Panc1 (cell line): ENCODE results near the gene CDH13. TPM values are rescaled to one million over a fixed set of nuclear protein-coding genes. Genes with fewer than 3 reads are reported as not detected.

Experiments
- ATAC-seq: fragments of 200-7000 bp; cut with Tn5 transposase; 2 replicates; pipeline ENCODE4 v1.9.1; 2020; ENCODE audit warnings: mild to moderate bottlenecking, moderate library complexity
- BruUV-seq: library from RNA; stranded (reverse); fragments of 400-500 nt; replicated peaks from 2 replicates; lab custom pipeline; 2021; lab: Mats Ljungman, UMichigan
- CTCF ChIA-PET: fragments of 300-600 bp; sonication (Branson Sonifier 250); formaldehyde crosslinking; loops from one replicate; lab custom pipeline; 2022; ENCODE audit warnings: antibody characterized with exemption; lab: Charles Lee
- POLR2A ChIA-PET: fragments of 300-600 bp; sonication (Branson Sonifier 250); formaldehyde crosslinking; loops from one replicate; lab custom pipeline; 2022; ENCODE audit warnings: antibody characterized with exemption; lab: Charles Lee
- DNase-seq: peaks from one replicate; pipeline ENCODE4 v3.0.0-alpha.2; 2010; ENCODE audit warnings: low read depth, low spot score
- H3K27ac ChIP-seq: 2 replicates; pipeline ENCODE4 v1.5.1; 2011; ENCODE audit warnings: mild to moderate bottlenecking, low read length, inconsistent platforms
- H3K27me3 ChIP-seq: fragments of 200-500 bp; sonication (Bioruptor generic); 2 replicates; pipeline ENCODE4 v1.6.0; 2014; ENCODE audit warnings: low read length, inconsistent platforms; ENCODE audit not compliant: control insufficient read depth, insufficient read depth
- H3K36me3 ChIP-seq: fragments of 200-500 bp; sonication (Bioruptor generic); 2 replicates; pipeline ENCODE4 v1.5.1; 2014; ENCODE audit warnings: inconsistent platforms, mild to moderate bottlenecking, low read length, moderate library complexity; ENCODE audit not compliant: control insufficient read depth, insufficient read depth
- H3K4me1 ChIP-seq: 2 replicates; pipeline ENCODE4 v1.5.1; 2011; ENCODE audit warnings: inconsistent platforms, mild to moderate bottlenecking, low read length, moderate library complexity; ENCODE audit not compliant: control insufficient read depth, insufficient read depth
- H3K4me3 ChIP-seq, 2 experiments: 2 replicates each; pipeline ENCODE4 v1.5.1; 2011 to 2012; ENCODE audit warnings: low read depth in 2 of 2, low read length in 2 of 2, mild to moderate bottlenecking in 2 of 2, inconsistent platforms in 1 of 2, moderate library complexity in 1 of 2
- H3K9me3 ChIP-seq: fragments of 200-500 bp; sonication (Bioruptor generic); 2 replicates; pipeline ENCODE4 v1.5.1; 2014; ENCODE audit warnings: low read depth, mild to moderate bottlenecking, inconsistent platforms, low read length, moderate library complexity; ENCODE audit not compliant: control insufficient read depth, insufficient read depth
- POLR2AphosphoS5 ChIP-seq: IDR thresholded peaks from 2 replicates; pipeline ENCODE4 v1.6.1; 2012; ENCODE audit warnings: mild to moderate bottlenecking, low read depth, low read length, moderate library complexity
- SIN3A ChIP-seq: IDR thresholded peaks from 2 replicates; pipeline ENCODE4 v1.6.1; 2012; ENCODE audit warnings: low read depth, mild to moderate bottlenecking, low read length, moderate library complexity, borderline replicate concordance; ENCODE audit not compliant: insufficient read depth
- TCF7L2 ChIP-seq: IDR thresholded peaks from 2 replicates; pipeline ENCODE4 v1.6.1; 2011; ENCODE audit warnings: mild to moderate bottlenecking, low read depth, low read length, inconsistent platforms
- in situ Hi-C: cut with HindIII; loops from 2 replicates; pipeline ENCODE4 v1.10.0; 2016; ENCODE audit warnings: low sequenced_read_pairs, low pct_unique_long_range_greater_than_20kb
- intact Hi-C: fragments of 100-400 bp; cut with micrococcal nuclease; formaldehyde crosslinking; loops from one replicate; pipeline ENCODE4 v1.10.0; 2022; ENCODE audit not compliant: unreplicated experiment
- total RNA-seq: library from RNA; stranded (reverse); gene quantifications from one replicate; pipeline ENCODE4 v1.2.1, GENCODE V29; 2021; ENCODE audit not compliant: unreplicated experiment
- TF ChIP-seq, protein P1 (sequence below), 2 experiments: IDR thresholded peaks; 2 replicates each; pipeline ENCODE4 v1.6.1; 2011 to 2012; ENCODE audit warnings: low read depth in 2 of 2, control low read depth in 1 of 2, low read length in 1 of 2, mild to moderate bottlenecking in 1 of 2, moderate library complexity in 1 of 2; ENCODE audit not compliant: insufficient read depth in 1 of 2
- TF ChIP-seq, protein P2 (sequence below): fragments of 450-650 bp; IDR thresholded peaks from 2 replicates; pipeline ENCODE4 v1.5.1; 2017; ENCODE audit warnings: mild to moderate bottlenecking

The CDH13 gene
- total RNA-seq, 1 experiment from 2014 or later = not detected

DNA sequence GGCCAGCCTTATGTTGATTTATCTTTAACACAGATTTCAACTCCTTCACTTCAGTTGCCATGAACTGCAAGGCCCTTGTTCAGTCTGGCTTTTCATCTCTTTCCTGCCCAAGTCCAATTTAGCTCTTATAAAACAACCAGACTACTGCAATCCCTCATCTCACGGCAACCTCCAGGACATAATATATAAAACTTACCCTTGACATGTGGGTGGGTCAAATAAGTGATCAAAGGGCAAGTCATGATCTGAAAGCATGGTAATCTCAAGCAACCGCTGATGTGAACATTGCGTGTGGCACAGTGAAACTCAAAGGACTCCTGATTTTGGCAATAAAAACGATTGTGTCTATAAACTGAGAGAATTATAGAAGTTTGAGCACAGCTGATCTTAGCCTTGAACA is 364.6 kb downstream of the CDH13 start:
- DNase-seq (no peak), ATAC-seq (no peak)
- H3K27me3 ChIP-seq = no peaks in the 10 kb centered on the region
- in situ Hi-C loops (no loop called here), intact Hi-C loops (no loop called here)
- no peaks in the 10 kb centered on the region for H3K36me3 ChIP-seq
- no peaks in the 10 kb centered on the region for H3K9me3 ChIP-seq
- TF ChIP-seq POLR2AphosphoS5 = no peak
- TF ChIP-seq, protein P1, sequence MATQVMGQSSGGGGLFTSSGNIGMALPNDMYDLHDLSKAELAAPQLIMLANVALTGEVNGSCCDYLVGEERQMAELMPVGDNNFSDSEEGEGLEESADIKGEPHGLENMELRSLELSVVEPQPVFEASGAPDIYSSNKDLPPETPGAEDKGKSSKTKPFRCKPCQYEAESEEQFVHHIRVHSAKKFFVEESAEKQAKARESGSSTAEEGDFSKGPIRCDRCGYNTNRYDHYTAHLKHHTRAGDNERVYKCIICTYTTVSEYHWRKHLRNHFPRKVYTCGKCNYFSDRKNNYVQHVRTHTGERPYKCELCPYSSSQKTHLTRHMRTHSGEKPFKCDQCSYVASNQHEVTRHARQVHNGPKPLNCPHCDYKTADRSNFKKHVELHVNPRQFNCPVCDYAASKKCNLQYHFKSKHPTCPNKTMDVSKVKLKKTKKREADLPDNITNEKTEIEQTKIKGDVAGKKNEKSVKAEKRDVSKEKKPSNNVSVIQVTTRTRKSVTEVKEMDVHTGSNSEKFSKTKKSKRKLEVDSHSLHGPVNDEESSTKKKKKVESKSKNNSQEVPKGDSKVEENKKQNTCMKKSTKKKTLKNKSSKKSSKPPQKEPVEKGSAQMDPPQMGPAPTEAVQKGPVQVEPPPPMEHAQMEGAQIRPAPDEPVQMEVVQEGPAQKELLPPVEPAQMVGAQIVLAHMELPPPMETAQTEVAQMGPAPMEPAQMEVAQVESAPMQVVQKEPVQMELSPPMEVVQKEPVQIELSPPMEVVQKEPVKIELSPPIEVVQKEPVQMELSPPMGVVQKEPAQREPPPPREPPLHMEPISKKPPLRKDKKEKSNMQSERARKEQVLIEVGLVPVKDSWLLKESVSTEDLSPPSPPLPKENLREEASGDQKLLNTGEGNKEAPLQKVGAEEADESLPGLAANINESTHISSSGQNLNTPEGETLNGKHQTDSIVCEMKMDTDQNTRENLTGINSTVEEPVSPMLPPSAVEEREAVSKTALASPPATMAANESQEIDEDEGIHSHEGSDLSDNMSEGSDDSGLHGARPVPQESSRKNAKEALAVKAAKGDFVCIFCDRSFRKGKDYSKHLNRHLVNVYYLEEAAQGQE (IDR thresholded peaks at IDR 0.05; ENCODE audit: insufficient read depth in 1 of 2, low read depth in 2 of 2, low read length in 1 of 2) = no peak
- no peak for TF ChIP-seq SIN3A
- TF ChIP-seq, protein P2, sequence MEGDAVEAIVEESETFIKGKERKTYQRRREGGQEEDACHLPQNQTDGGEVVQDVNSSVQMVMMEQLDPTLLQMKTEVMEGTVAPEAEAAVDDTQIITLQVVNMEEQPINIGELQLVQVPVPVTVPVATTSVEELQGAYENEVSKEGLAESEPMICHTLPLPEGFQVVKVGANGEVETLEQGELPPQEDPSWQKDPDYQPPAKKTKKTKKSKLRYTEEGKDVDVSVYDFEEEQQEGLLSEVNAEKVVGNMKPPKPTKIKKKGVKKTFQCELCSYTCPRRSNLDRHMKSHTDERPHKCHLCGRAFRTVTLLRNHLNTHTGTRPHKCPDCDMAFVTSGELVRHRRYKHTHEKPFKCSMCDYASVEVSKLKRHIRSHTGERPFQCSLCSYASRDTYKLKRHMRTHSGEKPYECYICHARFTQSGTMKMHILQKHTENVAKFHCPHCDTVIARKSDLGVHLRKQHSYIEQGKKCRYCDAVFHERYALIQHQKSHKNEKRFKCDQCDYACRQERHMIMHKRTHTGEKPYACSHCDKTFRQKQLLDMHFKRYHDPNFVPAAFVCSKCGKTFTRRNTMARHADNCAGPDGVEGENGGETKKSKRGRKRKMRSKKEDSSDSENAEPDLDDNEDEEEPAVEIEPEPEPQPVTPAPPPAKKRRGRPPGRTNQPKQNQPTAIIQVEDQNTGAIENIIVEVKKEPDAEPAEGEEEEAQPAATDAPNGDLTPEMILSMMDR = no peak
- no peak for TF ChIP-seq TCF7L2
- BruUV-seq = no TSS peak
- ChIA-PET CTCF (no interaction called here), POLR2A (no interaction called here)
- no peak overlapping the region for H3K4me3 ChIP-seq
- H3K27ac ChIP-seq = no peak overlapping the region
- H3K4me1 ChIP-seq = no peaks in the 10 kb centered on the region

DNA sequence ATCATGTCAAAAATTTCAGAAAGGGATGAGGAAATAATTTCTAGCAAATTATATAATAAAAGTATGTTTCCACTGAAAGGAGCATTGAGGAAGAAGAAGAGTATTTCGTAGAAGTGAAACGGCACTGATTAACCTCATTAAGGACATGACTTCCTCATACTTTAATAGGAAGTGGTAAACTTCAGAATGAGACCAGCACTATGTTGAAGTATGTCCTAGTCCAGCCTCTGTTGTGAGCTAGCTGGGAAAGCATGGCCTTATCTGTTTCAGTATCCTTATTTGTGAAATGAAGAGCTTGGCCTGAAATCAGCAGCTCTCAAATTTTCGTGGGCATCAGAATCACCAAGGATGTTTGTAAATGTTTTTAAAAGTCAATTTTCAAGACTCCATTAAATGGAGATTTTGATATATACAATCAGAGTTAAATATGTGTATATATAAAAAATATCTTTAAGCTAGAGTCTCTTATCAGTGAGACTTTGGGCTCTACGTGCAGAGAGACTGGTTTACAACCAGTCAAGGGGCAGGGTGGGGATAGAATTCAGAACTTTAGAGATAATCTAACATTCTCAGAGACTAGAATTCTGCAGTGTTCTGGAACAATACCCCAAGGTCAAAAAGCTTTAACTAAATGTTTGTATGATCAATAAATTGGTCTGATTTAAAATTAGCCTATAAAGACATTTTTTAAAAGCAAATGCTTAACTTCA is 365.4 kb downstream of the CDH13 start:
- ChIA-PET POLR2A (no interaction called here), CTCF (no interaction called here)
- no peaks in the 10 kb centered on the region for H3K9me3 ChIP-seq
- no peak for DNase-seq
- no peaks in the 10 kb centered on the region for H3K4me1 ChIP-seq
- no TSS peak for BruUV-seq
- TF ChIP-seq TCF7L2 = no peak
- TF ChIP-seq, protein P2 = no peak
- TF ChIP-seq, protein P1 (IDR thresholded peaks at IDR 0.05; ENCODE audit: insufficient read depth in 1 of 2, low read depth in 2 of 2, low read length in 1 of 2) = no peak
- ATAC-seq = no peak
- H3K4me3 ChIP-seq = no peak overlapping the region
- H3K27ac ChIP-seq = no peak overlapping the region
- no peaks in the 10 kb centered on the region for H3K27me3 ChIP-seq
- intact Hi-C loops = no loop called here
- no peaks in the 10 kb centered on the region for H3K36me3 ChIP-seq
- in situ Hi-C loops = no loop called here
